HEK293 (cell line): ENCODE results near the gene HIPK1.

Source experiments
- CTCF ChIA-PET: fragments of 350-600 bp; formaldehyde crosslinking; extraction: SDS; loops from one replicate; lab custom pipeline; 2021; ENCODE audit warnings: antibody characterized with exemption; lab: Yijun Ruan, JAX
- POLR2A ChIA-PET: fragments of 300-600 bp; formaldehyde crosslinking; extraction: SDS; loops from one replicate; lab custom pipeline; 2020; ENCODE audit warnings: antibody characterized with exemption, inconsistent platforms; lab: Yijun Ruan, JAX
- H3K27ac ChIP-seq: fragments of 200-500 bp; sonication (Bioruptor generic); 2 replicates; pipeline ENCODE4 v1.5.1; 2014; ENCODE audit warnings: low read depth, low read length, control low read depth, inconsistent platforms; ENCODE audit errors: extremely low read depth
- H3K36me3 ChIP-seq, 2 experiments: fragments of 200-500 bp in 1 of 2; sonication (Bioruptor generic) in 1 of 2; 1 replicate in 1 of 2; 2 replicates in 1 of 2; pipeline ENCODE4 v1.5.1; 2014 to 2017; ENCODE audit warnings: inconsistent platforms in 2 of 2, low read length in 2 of 2; ENCODE audit not compliant: control insufficient read depth in 2 of 2, insufficient read depth in 1 of 2
- H3K4me1 ChIP-seq: fragments of 200-500 bp; sonication (Bioruptor generic); 2 replicates; pipeline ENCODE4 v1.5.1; 2014; ENCODE audit warnings: mild to moderate bottlenecking, low read length, inconsistent platforms; ENCODE audit not compliant: control insufficient read depth, insufficient read depth
- H3K4me3 ChIP-seq: 2 replicates; pipeline ENCODE4 v1.5.1; 2011; ENCODE audit warnings: low read depth, mild to moderate bottlenecking, control low read depth, low read length, moderate library complexity
- H3K9me3 ChIP-seq: fragments of 200-500 bp; sonication (Bioruptor generic); 2 replicates; pipeline ENCODE4 v1.5.1; 2014; ENCODE audit warnings: low read depth, low read length, inconsistent platforms; ENCODE audit not compliant: control insufficient read depth, insufficient read depth
- KLF1 ChIP-seq: fragments of 450-650 bp; formaldehyde crosslinking; IDR thresholded peaks from 2 replicates; pipeline ENCODE4 v1.5.1; 2016; ENCODE audit warnings: missing biosample characterization, missing genetic modification characterization
- MEIS1 ChIP-seq: sonication (generic); formaldehyde crosslinking; IDR thresholded peaks from 2 replicates; pipeline ENCODE4 v1.8.1; 2022; ENCODE audit warnings: missing genetic modification reagents, mild to moderate bottlenecking, borderline replicate concordance
- SETDB1 ChIP-seq: IDR thresholded peaks from one replicate; pipeline ENCODE4 v1.6.1; 2017; ENCODE audit warnings: mild to moderate bottlenecking, low read length, moderate library complexity, mixed read lengths; ENCODE audit not compliant: insufficient read length
- TRIM28 ChIP-seq: IDR thresholded peaks from 2 replicates; pipeline ENCODE4 v1.6.1; 2011; ENCODE audit warnings: low read length, control low read depth, borderline replicate concordance
- YY1 ChIP-seq: fragments of 450-650 bp; formaldehyde crosslinking; IDR thresholded peaks from 2 replicates; pipeline ENCODE4 v1.5.1; 2018; ENCODE audit warnings: missing biosample characterization, missing genetic modification characterization
- ZIC2 ChIP-seq: fragments of 450-650 bp; formaldehyde crosslinking; IDR thresholded peaks from 2 replicates; pipeline ENCODE4 v1.5.1; 2016; ENCODE audit warnings: missing biosample characterization, missing genetic modification characterization
- ZNF114 ChIP-seq: fragments of 450-650 bp; formaldehyde crosslinking; IDR thresholded peaks from 2 replicates; pipeline ENCODE4 v1.5.0; 2017; ENCODE audit warnings: missing biosample characterization, missing genetic modification characterization
- ZNF221 ChIP-seq: fragments of 450-650 bp; formaldehyde crosslinking; IDR thresholded peaks from 2 replicates; pipeline ENCODE4 v1.5.1; 2017; ENCODE audit warnings: missing biosample characterization, missing genetic modification characterization, borderline replicate concordance
- ZNF223 ChIP-seq: fragments of 450-650 bp; formaldehyde crosslinking; IDR thresholded peaks from 2 replicates; pipeline ENCODE4 v1.5.1; 2016; ENCODE audit warnings: missing biosample characterization, missing genetic modification characterization
- ZNF266 ChIP-seq: fragments of 450-650 bp; formaldehyde crosslinking; IDR thresholded peaks from 2 replicates; pipeline ENCODE4 v1.5.1; 2016; ENCODE audit warnings: missing biosample characterization, missing genetic modification characterization, low read depth
- ZNF292 ChIP-seq: fragments of 450-650 bp; formaldehyde crosslinking; IDR thresholded peaks from 2 replicates; pipeline ENCODE4 v1.5.1; 2016; ENCODE audit warnings: low read depth, missing biosample characterization, missing genetic modification characterization, borderline replicate concordance
- ZNF747 ChIP-seq: fragments of 450-650 bp; formaldehyde crosslinking; IDR thresholded peaks from 2 replicates; pipeline ENCODE4 v1.5.1; 2016; ENCODE audit warnings: missing biosample characterization, missing genetic modification characterization
- ZNF76 ChIP-seq: fragments of 450-650 bp; formaldehyde crosslinking; IDR thresholded peaks from 2 replicates; pipeline ENCODE4; 2016; ENCODE audit warnings: low read depth, missing biosample characterization, missing genetic modification characterization, borderline replicate concordance
- ZNF791 ChIP-seq: fragments of 450-650 bp; formaldehyde crosslinking; IDR thresholded peaks from 2 replicates; pipeline ENCODE4 v1.5.1; 2016; ENCODE audit warnings: missing biosample characterization, missing genetic modification characterization
- TF ChIP-seq, protein P1 (sequence below): fragments of 450-650 bp; formaldehyde crosslinking; IDR thresholded peaks from 2 replicates; pipeline ENCODE4 v1.5.1; 2017; ENCODE audit warnings: missing biosample characterization, missing genetic modification characterization
- TF ChIP-seq, protein P2 (sequence below): fragments of 450-650 bp; formaldehyde crosslinking; IDR thresholded peaks from 2 replicates; pipeline ENCODE4 v1.5.1; 2016; ENCODE audit warnings: missing biosample characterization, missing genetic modification characterization
- TF ChIP-seq, protein P3 (sequence below): fragments of 450-650 bp; formaldehyde crosslinking; IDR thresholded peaks from 2 replicates; pipeline ENCODE4 v1.5.1; 2016; ENCODE audit warnings: missing biosample characterization, missing genetic modification characterization
- TF ChIP-seq, protein P4 (sequence below): fragments of 450-650 bp; formaldehyde crosslinking; IDR thresholded peaks from 2 replicates; pipeline ENCODE4 v1.5.1; 2017; ENCODE audit warnings: missing biosample characterization, missing genetic modification characterization
- TF ChIP-seq, protein P5 (sequence below): fragments of 450-650 bp; formaldehyde crosslinking; IDR thresholded peaks from 2 replicates; pipeline ENCODE4; 2016; ENCODE audit warnings: missing biosample characterization, missing genetic modification characterization
- TF ChIP-seq, protein P6 (sequence below): fragments of 450-650 bp; formaldehyde crosslinking; IDR thresholded peaks from 2 replicates; pipeline ENCODE4 v1.5.1; 2016; ENCODE audit warnings: missing biosample characterization, missing genetic modification characterization
- TF ChIP-seq, protein P7 (sequence below): fragments of 450-650 bp; formaldehyde crosslinking; IDR thresholded peaks from 2 replicates; pipeline ENCODE4 v1.5.1; 2016; ENCODE audit warnings: missing biosample characterization, missing genetic modification characterization
- TF ChIP-seq, protein P8 (sequence below): fragments of 450-650 bp; formaldehyde crosslinking; IDR thresholded peaks from 2 replicates; pipeline ENCODE4 v1.5.1; 2017; ENCODE audit warnings: missing biosample characterization, missing genetic modification characterization

HIPK1 gene

DNA sequence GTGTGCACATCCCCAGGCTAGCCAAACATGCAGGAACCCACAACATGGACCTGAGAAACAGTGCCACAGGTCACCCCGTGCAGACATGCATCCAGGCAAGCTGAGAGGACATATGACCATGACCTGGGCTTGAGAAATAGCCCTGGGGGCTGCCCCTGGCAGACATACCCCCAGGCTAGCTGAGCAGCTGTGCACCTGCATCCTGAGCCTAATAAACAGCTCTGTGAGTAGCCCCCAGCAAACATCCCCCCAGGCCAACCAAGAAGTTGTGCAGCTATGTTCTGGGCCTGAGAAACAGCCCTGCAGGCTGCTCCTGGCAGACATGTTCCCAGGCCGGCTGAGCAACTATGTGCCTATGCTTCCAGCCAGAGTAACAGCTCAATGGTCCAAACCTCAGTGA, 64.6 kb downstream of the HIPK1 start:
- POLR2A ChIA-PET: interaction anchor here (0.6 kb wide), 1 partner anchor 671 kb away, joined by 4 read pairs; no protein-coding TSS in a partner anchor
- TF ChIP-seq YY1 (tag by site-specific recombination): no peak
- TF ChIP-seq, protein P1, sequence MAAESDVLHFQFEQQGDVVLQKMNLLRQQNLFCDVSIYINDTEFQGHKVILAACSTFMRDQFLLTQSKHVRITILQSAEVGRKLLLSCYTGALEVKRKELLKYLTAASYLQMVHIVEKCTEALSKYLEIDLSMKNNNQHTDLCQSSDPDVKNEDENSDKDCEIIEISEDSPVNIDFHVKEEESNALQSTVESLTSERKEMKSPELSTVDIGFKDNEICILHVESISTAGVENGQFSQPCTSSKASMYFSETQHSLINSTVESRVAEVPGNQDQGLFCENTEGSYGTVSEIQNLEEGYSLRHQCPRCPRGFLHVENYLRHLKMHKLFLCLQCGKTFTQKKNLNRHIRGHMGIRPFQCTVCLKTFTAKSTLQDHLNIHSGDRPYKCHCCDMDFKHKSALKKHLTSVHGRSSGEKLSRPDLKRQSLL (tag by site-specific recombination): no peak
- TF ChIP-seq ZNF223: no peak
- TF ChIP-seq, protein P2, sequence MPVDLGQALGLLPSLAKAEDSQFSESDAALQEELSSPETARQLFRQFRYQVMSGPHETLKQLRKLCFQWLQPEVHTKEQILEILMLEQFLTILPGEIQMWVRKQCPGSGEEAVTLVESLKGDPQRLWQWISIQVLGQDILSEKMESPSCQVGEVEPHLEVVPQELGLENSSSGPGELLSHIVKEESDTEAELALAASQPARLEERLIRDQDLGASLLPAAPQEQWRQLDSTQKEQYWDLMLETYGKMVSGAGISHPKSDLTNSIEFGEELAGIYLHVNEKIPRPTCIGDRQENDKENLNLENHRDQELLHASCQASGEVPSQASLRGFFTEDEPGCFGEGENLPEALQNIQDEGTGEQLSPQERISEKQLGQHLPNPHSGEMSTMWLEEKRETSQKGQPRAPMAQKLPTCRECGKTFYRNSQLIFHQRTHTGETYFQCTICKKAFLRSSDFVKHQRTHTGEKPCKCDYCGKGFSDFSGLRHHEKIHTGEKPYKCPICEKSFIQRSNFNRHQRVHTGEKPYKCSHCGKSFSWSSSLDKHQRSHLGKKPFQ (tag by site-specific recombination): no peak
- no peak for TF ChIP-seq ZNF114
- TF ChIP-seq, protein P3, sequence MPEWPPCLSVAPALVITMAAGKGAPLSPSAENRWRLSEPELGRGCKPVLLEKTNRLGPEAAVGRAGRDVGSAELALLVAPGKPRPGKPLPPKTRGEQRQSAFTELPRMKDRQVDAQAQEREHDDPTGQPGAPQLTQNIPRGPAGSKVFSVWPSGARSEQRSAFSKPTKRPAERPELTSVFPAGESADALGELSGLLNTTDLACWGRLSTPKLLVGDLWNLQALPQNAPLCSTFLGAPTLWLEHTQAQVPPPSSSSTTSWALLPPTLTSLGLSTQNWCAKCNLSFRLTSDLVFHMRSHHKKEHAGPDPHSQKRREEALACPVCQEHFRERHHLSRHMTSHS: no peak
- no peak for TF ChIP-seq ZIC2 (tag by site-specific recombination)
- TF ChIP-seq, protein P4, sequence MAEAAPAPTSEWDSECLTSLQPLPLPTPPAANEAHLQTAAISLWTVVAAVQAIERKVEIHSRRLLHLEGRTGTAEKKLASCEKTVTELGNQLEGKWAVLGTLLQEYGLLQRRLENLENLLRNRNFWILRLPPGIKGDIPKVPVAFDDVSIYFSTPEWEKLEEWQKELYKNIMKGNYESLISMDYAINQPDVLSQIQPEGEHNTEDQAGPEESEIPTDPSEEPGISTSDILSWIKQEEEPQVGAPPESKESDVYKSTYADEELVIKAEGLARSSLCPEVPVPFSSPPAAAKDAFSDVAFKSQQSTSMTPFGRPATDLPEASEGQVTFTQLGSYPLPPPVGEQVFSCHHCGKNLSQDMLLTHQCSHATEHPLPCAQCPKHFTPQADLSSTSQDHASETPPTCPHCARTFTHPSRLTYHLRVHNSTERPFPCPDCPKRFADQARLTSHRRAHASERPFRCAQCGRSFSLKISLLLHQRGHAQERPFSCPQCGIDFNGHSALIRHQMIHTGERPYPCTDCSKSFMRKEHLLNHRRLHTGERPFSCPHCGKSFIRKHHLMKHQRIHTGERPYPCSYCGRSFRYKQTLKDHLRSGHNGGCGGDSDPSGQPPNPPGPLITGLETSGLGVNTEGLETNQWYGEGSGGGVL (tag by site-specific recombination): no peak
- no peak for TF ChIP-seq ZNF292 (tag by site-specific recombination)
- TF ChIP-seq, protein P5, sequence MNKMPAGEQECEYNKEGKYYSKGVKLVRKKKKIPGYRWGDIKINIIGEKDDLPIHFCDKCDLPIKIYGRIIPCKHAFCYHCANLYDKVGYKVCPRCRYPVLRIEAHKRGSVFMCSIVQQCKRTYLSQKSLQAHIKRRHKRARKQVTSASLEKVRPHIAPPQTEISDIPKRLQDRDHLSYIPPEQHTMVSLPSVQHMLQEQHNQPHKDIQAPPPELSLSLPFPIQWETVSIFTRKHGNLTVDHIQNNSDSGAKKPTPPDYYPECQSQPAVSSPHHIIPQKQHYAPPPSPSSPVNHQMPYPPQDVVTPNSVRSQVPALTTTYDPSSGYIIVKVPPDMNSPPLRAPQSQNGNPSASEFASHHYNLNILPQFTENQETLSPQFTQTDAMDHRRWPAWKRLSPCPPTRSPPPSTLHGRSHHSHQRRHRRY (tag by site-specific recombination): no peak
- TF ChIP-seq ZNF747 (tag by site-specific recombination): no peak
- TF ChIP-seq KLF1 (tag by site-specific recombination): no peak
- TF ChIP-seq ZNF76 (tag by site-specific recombination): no peak
- no peak for TF ChIP-seq ZNF221 (tag by site-specific recombination)
- TF ChIP-seq, protein P6, sequence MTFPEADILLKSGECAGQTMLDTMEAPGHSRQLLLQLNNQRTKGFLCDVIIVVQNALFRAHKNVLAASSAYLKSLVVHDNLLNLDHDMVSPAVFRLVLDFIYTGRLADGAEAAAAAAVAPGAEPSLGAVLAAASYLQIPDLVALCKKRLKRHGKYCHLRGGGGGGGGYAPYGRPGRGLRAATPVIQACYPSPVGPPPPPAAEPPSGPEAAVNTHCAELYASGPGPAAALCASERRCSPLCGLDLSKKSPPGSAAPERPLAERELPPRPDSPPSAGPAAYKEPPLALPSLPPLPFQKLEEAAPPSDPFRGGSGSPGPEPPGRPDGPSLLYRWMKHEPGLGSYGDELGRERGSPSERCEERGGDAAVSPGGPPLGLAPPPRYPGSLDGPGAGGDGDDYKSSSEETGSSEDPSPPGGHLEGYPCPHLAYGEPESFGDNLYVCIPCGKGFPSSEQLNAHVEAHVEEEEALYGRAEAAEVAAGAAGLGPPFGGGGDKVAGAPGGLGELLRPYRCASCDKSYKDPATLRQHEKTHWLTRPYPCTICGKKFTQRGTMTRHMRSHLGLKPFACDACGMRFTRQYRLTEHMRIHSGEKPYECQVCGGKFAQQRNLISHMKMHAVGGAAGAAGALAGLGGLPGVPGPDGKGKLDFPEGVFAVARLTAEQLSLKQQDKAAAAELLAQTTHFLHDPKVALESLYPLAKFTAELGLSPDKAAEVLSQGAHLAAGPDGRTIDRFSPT (tag by site-specific recombination): no peak
- Histone ChIP-seq H3K4me3 (no peak overlapping the region), H3K4me1 (peaks cover 5% of the 10 kb centered on the region; the same call in 1 of the 2 replicates), H3K36me3 (no peaks in the 10 kb centered on the region), H3K9me3 (no peaks in the 10 kb centered on the region), H3K27ac (no peak overlapping the region)
- CTCF ChIA-PET: interaction anchor here (1.1 kb wide), 1 partner anchor 17 kb away, joined by 3 read pairs; no protein-coding TSS in a partner anchor

DNA sequence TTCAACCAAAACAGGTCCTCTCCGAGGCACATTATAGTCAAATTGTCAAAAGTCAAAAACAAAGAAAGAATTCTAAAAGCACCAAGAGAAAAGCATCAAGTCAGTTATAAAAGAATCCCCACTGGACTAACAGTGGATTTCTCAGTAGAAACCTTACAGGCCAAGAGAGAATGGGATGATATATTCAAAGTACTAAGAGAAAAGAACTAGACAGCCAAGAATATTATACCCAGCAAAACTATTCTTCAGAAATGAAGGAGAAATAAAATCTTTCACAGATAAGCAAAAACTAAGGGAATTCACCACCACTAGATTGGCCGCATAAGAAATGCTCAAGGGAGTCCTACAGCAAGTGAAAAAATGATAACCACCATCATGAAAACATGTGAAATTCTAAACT, 66.3 kb downstream of the HIPK1 start:
- ChIA-PET CTCF (no interaction called here), POLR2A (no interaction called here)
- Histone ChIP-seq H3K4me3 (no peak overlapping the region), H3K27ac (no peak overlapping the region), H3K4me1 (peaks cover 5% of the 10 kb centered on the region; the same call in 1 of the 2 replicates), H3K9me3 (no peaks in the 10 kb centered on the region), H3K36me3 (no peaks in the 10 kb centered on the region)
- TF ChIP-seq SETDB1: peak; percentile 89
- TF ChIP-seq, protein P7, sequence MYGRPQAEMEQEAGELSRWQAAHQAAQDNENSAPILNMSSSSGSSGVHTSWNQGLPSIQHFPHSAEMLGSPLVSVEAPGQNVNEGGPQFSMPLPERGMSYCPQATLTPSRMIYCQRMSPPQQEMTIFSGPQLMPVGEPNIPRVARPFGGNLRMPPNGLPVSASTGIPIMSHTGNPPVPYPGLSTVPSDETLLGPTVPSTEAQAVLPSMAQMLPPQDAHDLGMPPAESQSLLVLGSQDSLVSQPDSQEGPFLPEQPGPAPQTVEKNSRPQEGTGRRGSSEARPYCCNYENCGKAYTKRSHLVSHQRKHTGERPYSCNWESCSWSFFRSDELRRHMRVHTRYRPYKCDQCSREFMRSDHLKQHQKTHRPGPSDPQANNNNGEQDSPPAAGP (tag by site-specific recombination): no peak
- TF ChIP-seq, protein P8, sequence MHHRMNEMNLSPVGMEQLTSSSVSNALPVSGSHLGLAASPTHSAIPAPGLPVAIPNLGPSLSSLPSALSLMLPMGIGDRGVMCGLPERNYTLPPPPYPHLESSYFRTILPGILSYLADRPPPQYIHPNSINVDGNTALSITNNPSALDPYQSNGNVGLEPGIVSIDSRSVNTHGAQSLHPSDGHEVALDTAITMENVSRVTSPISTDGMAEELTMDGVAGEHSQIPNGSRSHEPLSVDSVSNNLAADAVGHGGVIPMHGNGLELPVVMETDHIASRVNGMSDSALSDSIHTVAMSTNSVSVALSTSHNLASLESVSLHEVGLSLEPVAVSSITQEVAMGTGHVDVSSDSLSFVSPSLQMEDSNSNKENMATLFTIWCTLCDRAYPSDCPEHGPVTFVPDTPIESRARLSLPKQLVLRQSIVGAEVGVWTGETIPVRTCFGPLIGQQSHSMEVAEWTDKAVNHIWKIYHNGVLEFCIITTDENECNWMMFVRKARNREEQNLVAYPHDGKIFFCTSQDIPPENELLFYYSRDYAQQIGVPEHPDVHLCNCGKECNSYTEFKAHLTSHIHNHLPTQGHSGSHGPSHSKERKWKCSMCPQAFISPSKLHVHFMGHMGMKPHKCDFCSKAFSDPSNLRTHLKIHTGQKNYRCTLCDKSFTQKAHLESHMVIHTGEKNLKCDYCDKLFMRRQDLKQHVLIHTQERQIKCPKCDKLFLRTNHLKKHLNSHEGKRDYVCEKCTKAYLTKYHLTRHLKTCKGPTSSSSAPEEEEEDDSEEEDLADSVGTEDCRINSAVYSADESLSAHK (tag by site-specific recombination): no peak
- TF ChIP-seq TRIM28: peak; percentile 86; the same call in 1 of the 2 replicates
- TF ChIP-seq MEIS1 (CRISPR knock-in tag): no peak
- no peak for TF ChIP-seq ZNF266
- no peak for TF ChIP-seq ZNF791 (tag by site-specific recombination)
- no peak for TF ChIP-seq YY1 (tag by site-specific recombination)
